Suprapubic skin (tissue), 4 donors: ENCODE data around the gene LCP1. TPM values are rescaled to one million over a fixed set of nuclear protein-coding genes. Genes with fewer than 3 reads are reported as not detected.

Experiments
- DNase-seq, 2 donors: peaks; one replicate each; pipeline ENCODE4 v3.0.0-alpha.2; 2019; ENCODE audit warnings: low spot score in 2 of 2
- H3K27ac ChIP-seq: fragments of 200-600 bp; sonication (generic); one replicate; pipeline ENCODE4 v1.5.1; 2019
- H3K27me3 ChIP-seq: fragments of 200-600 bp; sonication (generic); one replicate; pipeline ENCODE4 v1.5.1; 2019
- H3K36me3 ChIP-seq: fragments of 200-600 bp; sonication (generic); one replicate; pipeline ENCODE4 v1.5.1; 2019
- H3K4me1 ChIP-seq: fragments of 200-600 bp; sonication (generic); one replicate; pipeline ENCODE4 v1.5.1; 2019
- H3K4me3 ChIP-seq: fragments of 200-600 bp; sonication (generic); one replicate; pipeline ENCODE4 v1.5.1; 2019; ENCODE audit warnings: mild to moderate bottlenecking
- H3K9me3 ChIP-seq: fragments of 200-600 bp; sonication (generic); one replicate; pipeline ENCODE4 v1.5.1; 2019
- EP300 ChIP-seq: sonication (generic); formaldehyde crosslinking; IDR thresholded peaks from one replicate; pipeline ENCODE4 v1.6.1; 2017; ENCODE audit warnings: antibody characterized with exemption
- POLR2A ChIP-seq, 2 donors: fragments of 450-650 bp; IDR thresholded peaks; one replicate each; pipeline ENCODE4 v1.6.1; 2017; ENCODE audit warnings: antibody characterized with exemption in 2 of 2, mild to moderate bottlenecking in 2 of 2, moderate library complexity in 2 of 2
- POLR2AphosphoS5 ChIP-seq, 3 donors: sonication (generic); formaldehyde crosslinking; IDR thresholded peaks; one replicate each; pipeline ENCODE4 v1.6.1; 2017; ENCODE audit warnings: antibody characterized with exemption in 3 of 3
- WGBS: methylation state at CpG from one replicate; pipeline ENCODE4 v1.1.5; 2018; 5-methylcytosine and 5-hydroxymethylcytosine counted together
- total RNA-seq, 4 donors: library from RNA; depleted of rRNA; stranded (reverse); fragments of >200 nt; gene quantifications; one replicate each; pipeline ENCODE4 v1.1.0, GENCODE V29; 2016
- TF ChIP-seq, protein P1 (sequence below), 2 donors: fragments of 200-600 bp in 1 of 2; fragments of 450-650 bp in 1 of 2; sonication (generic) in 1 of 2; IDR thresholded peaks; one replicate each; pipeline ENCODE4 v1.5.1; 2016 to 2019; ENCODE audit warnings: antibody characterized with exemption in 2 of 2, mild to moderate bottlenecking in 1 of 2, moderate library complexity in 1 of 2

LCP1 gene
- total RNA-seq, 4 donors from 2014 or later = 16.1 to 50.2 (median 27.4) TPM

DNA sequence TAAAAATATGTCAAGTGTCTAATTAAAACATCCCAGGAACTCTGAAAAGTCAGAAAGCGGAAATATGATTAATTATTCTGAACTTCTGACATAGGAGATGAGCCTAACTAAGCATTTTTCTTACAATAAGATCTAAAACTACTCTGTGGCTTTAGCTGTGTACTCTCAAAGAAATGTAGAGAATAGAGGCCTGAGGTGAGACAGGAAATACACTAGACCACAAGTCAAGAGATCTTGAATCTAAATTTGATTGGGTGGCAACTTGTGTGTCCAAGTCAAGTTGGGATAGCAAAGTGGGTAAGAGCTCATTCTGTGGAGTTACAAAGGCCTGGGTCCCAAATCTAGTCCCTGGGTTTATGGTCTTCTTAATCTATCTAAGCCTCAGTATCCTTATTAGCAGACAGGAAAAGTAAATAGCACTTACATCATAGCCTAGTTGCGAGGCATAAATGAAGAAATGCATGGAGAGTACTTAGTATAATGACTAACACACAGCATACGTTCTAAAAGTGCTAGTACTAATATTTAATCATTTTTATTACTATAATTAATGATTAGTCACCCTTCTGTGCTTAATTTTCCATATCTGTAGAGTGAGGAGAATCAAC, 20.3 kb upstream of the LCP1 start:
- no peak for DNase-seq
- 70% methylated on average over 3 of the region's 3 CpGs for WGBS
- no peaks in the 10 kb centered on the region for H3K27me3 ChIP-seq
- TF ChIP-seq EP300 (no peak), POLR2A (IDR thresholded peaks at IDR 0.05) (no peak), POLR2AphosphoS5 (IDR thresholded peaks at IDR 0.05) (no peak)
- TF ChIP-seq, protein P1, sequence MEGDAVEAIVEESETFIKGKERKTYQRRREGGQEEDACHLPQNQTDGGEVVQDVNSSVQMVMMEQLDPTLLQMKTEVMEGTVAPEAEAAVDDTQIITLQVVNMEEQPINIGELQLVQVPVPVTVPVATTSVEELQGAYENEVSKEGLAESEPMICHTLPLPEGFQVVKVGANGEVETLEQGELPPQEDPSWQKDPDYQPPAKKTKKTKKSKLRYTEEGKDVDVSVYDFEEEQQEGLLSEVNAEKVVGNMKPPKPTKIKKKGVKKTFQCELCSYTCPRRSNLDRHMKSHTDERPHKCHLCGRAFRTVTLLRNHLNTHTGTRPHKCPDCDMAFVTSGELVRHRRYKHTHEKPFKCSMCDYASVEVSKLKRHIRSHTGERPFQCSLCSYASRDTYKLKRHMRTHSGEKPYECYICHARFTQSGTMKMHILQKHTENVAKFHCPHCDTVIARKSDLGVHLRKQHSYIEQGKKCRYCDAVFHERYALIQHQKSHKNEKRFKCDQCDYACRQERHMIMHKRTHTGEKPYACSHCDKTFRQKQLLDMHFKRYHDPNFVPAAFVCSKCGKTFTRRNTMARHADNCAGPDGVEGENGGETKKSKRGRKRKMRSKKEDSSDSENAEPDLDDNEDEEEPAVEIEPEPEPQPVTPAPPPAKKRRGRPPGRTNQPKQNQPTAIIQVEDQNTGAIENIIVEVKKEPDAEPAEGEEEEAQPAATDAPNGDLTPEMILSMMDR (IDR thresholded peaks at IDR 0.05) = no peak
- no peak overlapping the region for H3K4me3 ChIP-seq
- H3K9me3 ChIP-seq = no peaks in the 10 kb centered on the region
- H3K4me1 ChIP-seq = no peaks in the 10 kb centered on the region
- no peaks in the 10 kb centered on the region for H3K36me3 ChIP-seq
- no peak overlapping the region for H3K27ac ChIP-seq

DNA sequence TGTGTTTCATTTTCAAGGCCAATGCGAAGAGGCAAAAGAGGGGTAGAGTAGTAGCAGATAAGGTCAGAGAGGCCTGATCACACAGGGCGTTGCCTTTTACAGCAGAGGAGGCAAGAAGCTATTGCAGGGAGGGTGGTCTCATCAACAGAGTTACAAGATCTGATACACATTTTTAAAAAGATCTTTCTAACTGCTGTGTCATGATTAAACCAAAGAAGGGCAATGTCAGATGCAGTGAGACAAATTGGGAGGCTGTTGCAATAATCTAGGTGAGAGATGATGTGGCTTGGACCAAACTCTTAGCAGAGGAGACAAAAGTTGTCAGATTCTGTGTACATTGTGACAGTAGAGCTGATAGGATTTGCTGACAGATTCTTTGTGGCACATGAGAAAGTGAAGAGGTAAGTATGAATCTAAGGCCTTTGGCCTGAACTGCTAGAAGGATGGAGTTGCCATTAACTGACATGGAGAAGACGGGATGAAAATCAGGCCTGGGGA, 16.8 kb upstream of the LCP1 start:
- no peak for TF ChIP-seq POLR2A (IDR thresholded peaks at IDR 0.05)
- TF ChIP-seq, protein P1 (IDR thresholded peaks at IDR 0.05) = no peak
- TF ChIP-seq POLR2AphosphoS5 (IDR thresholded peaks at IDR 0.05) = no peak
- TF ChIP-seq EP300 = no peak
- H3K4me3 ChIP-seq = no peak overlapping the region
- no peak overlapping the region for H3K27ac ChIP-seq
- no peaks in the 10 kb centered on the region for H3K9me3 ChIP-seq
- 88% methylated on average over 3 of the region's 3 CpGs for WGBS
- no peaks in the 10 kb centered on the region for H3K4me1 ChIP-seq
- no peaks in the 10 kb centered on the region for H3K36me3 ChIP-seq
- H3K27me3 ChIP-seq = no peaks in the 10 kb centered on the region
- no peak for DNase-seq

DNA sequence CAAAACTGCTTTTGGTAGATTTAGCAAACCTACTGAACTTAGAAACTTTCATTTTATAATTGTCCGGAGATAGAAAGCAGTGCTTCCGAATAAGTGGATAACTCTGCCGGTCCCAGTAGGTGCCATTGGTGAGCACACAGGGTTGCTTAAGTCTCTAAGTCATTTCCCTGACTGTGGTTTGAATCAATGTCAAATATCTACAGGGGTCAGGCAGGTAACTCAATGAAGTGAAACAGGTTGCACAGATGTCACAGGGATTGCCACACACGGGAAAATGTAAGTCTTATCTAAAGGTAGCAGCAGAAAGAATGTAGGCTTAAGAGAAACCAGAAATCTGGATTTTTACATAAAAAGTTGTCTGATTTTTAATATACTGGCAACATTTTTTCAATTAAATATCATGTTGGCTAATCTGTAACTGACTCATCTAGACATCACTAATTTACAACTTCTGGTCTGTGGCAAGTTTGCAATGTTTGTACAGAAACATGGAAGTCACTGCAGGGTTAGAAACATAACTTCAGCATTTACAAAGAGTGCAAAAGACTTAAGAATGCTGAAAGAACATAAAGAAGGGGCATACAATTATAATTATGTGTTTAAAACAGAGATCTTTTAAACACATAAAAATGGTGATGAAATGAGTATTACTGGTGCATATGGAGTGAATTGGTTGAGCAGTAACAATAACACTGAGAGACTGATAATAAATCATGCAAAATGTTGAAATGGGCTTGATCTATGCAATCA, 15.5 kb upstream of the LCP1 start:
- Histone ChIP-seq H3K9me3 (no peaks in the 10 kb centered on the region), H3K27me3 (no peaks in the 10 kb centered on the region), H3K36me3 (no peaks in the 10 kb centered on the region), H3K4me1 (no peaks in the 10 kb centered on the region), H3K27ac (no peak overlapping the region), H3K4me3 (no peak overlapping the region)
- TF ChIP-seq, protein P1 (IDR thresholded peaks at IDR 0.05) = no peak
- TF ChIP-seq POLR2A (IDR thresholded peaks at IDR 0.05) (no peak), POLR2AphosphoS5 (IDR thresholded peaks at IDR 0.05) (no peak), EP300 (no peak)
- DNase-seq = no peak
- WGBS = 67% methylated on average over 4 of the region's 4 CpGs

DNA sequence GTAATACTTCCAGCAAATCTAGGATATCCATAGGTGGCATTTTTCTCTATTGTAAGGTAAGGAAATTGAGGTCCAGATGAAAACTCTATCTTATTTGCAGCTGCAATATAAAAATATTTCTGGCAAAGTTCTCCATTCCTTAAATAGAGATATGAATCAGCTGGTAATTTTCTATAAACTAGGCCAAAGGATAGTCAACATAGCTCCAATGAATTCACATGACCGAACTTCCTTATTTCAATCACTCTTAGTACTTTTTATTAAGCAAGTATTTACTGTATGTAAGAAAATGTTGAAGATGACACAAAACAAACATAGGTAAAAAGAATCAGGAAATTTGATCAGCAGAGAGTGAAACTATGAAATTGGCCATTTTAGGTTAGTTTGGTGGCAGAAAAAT, 13.0 kb upstream of the LCP1 start:
- TF ChIP-seq POLR2A (IDR thresholded peaks at IDR 0.05) = no peak
- no peak for TF ChIP-seq POLR2AphosphoS5 (IDR thresholded peaks at IDR 0.05)
- TF ChIP-seq, protein P1 (IDR thresholded peaks at IDR 0.05) = no peak
- TF ChIP-seq EP300 = no peak
- Histone ChIP-seq H3K27me3 (no peaks in the 10 kb centered on the region), H3K4me3 (no peak overlapping the region), H3K27ac (no peak overlapping the region), H3K36me3 (no peaks in the 10 kb centered on the region), H3K4me1 (no peaks in the 10 kb centered on the region), H3K9me3 (no peaks in the 10 kb centered on the region)
- no peak for DNase-seq
- 78% methylated on average over 1 of the region's 1 CpG for WGBS

DNA sequence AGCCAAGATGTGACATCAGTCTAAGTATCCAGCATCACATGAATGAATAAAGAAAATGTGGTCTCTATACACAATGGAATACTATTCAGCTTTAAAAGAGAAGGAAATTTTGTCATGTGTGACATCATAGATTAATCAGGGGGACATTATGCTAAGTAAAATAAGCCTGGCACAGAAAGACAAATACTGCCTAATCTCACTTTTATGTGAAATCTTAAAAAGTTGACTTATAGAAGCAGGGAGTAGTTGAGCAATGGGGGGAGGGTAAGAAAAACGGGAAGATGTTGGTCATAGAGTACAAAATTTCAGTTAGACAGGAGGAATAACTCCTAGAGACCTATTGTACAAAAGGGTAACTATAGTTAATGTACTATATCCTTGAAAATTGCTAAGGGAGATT, 10.4 kb upstream of the LCP1 start:
- no peaks in the 10 kb centered on the region for H3K9me3 ChIP-seq
- DNase-seq = no peak
- no peaks in the 10 kb centered on the region for H3K36me3 ChIP-seq
- H3K27me3 ChIP-seq = no peaks in the 10 kb centered on the region
- H3K4me3 ChIP-seq = no peak overlapping the region
- WGBS = 39% methylated on average over 1 of the region's 1 CpG
- TF ChIP-seq POLR2AphosphoS5 (IDR thresholded peaks at IDR 0.05) (no peak), POLR2A (IDR thresholded peaks at IDR 0.05) (no peak), EP300 (no peak)
- TF ChIP-seq, protein P1 (IDR thresholded peaks at IDR 0.05) = no peak
- H3K4me1 ChIP-seq = no peaks in the 10 kb centered on the region
- no peak overlapping the region for H3K27ac ChIP-seq
